SK-N-SH (cell line): ENCODE results near the gene APLP1. TPM values are rescaled to one million over a fixed set of nuclear protein-coding genes. Genes with fewer than 3 reads are reported as not detected.
A peak's percentile ranks its signal among the peaks of the same experiment; 100 is the strongest.

Source experiments
- CTCF ChIA-PET: fragments of 300-600, 350-600 bp; formaldehyde crosslinking; extraction: SDS; loops from one replicate; lab custom pipeline; 2021; lab: Yijun Ruan, JAX
- POLR2A ChIA-PET: fragments of 350-600 bp; sonication (Branson Sonifier 250); formaldehyde crosslinking; extraction: SDS; loops from one replicate; lab custom pipeline; 2020; ENCODE audit warnings: antibody characterized with exemption, inconsistent platforms; lab: Yijun Ruan, JAX
- DNase-seq: peaks from one replicate; pipeline ENCODE4 v3.0.0; 2012
- H2AFZ ChIP-seq: fragments of 200-600 bp; sonication (generic); 2 replicates; pipeline ENCODE4 v1.8.1; 2016; ENCODE audit warnings: antibody characterized with exemption, mild to moderate bottlenecking, low read depth
- H3F3A ChIP-seq: fragments of 200-600 bp; sonication (generic); replicated peaks from 2 replicates; pipeline ENCODE3; 2016; ENCODE audit warnings: antibody characterized with exemption, mild to moderate bottlenecking; ENCODE audit not compliant: insufficient read depth
- H3K27ac ChIP-seq, 2 experiments: fragments of 200-500 bp in 1 of 2; fragments of 200-600 bp in 1 of 2; sonication (Bioruptor generic) in 1 of 2; sonication (generic), shearing (Covaris generic) in 1 of 2; 2 replicates each; pipeline versions ENCODE4 v1.5.1 to v1.6.1; 2014 to 2016; ENCODE audit warnings: low read depth in 2 of 2, inconsistent platforms in 1 of 2, low read length in 1 of 2, mild to moderate bottlenecking in 1 of 2, mixed read lengths in 1 of 2
- H3K27me3 ChIP-seq: fragments of 200-600 bp; sonication (generic), shearing (Covaris generic); 2 replicates; pipeline ENCODE4 v1.6.1; 2016; ENCODE audit warnings: mixed run types; ENCODE audit not compliant: insufficient read depth
- H3K36me3 ChIP-seq, 2 experiments: fragments of 200-500 bp in 1 of 2; fragments of 200-600 bp in 1 of 2; sonication (Bioruptor generic) in 1 of 2; sonication (generic) in 1 of 2; replicated peaks in 1 of 2; 2 replicates each; pipeline versions ENCODE3 to v1.5.1; 2014 to 2016; ENCODE audit warnings: low read length in 1 of 2, mild to moderate bottlenecking in 1 of 2; ENCODE audit not compliant: insufficient read depth in 2 of 2, control insufficient read depth in 1 of 2
- H3K4me1 ChIP-seq, 2 experiments: fragments of 200-500 bp in 1 of 2; fragments of 200-600 bp in 1 of 2; sonication (Bioruptor generic) in 1 of 2; sonication (generic), shearing (Covaris generic) in 1 of 2; 2 replicates each; pipeline versions ENCODE4 v1.5.1 to v1.6.1; 2014 to 2016; ENCODE audit warnings: low read depth in 1 of 2, low read length in 1 of 2, mixed run types in 1 of 2; ENCODE audit not compliant: insufficient read depth in 2 of 2, control insufficient read depth in 1 of 2
- H3K4me2 ChIP-seq: fragments of 200-600 bp; sonication (generic), shearing (Covaris generic); 2 replicates; pipeline ENCODE4 v1.6.1; 2017; ENCODE audit warnings: mixed run types
- H3K4me3 ChIP-seq, 2 experiments: fragments of 200-500 bp in 1 of 2; fragments of 200-600 bp in 1 of 2; sonication (Bioruptor generic) in 1 of 2; sonication (generic), shearing (Covaris generic) in 1 of 2; 2 replicates each; pipeline versions ENCODE4 v1.5.1 to v1.8.1; 2014 to 2016; ENCODE audit warnings: low read depth in 2 of 2, inconsistent platforms in 1 of 2, low read length in 1 of 2, mild to moderate bottlenecking in 1 of 2, mixed read lengths in 1 of 2, moderate library complexity in 1 of 2
- H3K79me2 ChIP-seq: fragments of 200-600 bp; sonication (generic); 2 replicates; pipeline ENCODE4 v1.8.1; 2017; ENCODE audit warnings: mild to moderate bottlenecking; ENCODE audit not compliant: insufficient read depth
- H3K9ac ChIP-seq: fragments of 200-600 bp; sonication (generic); 2 replicates; pipeline ENCODE4 v1.6.1; 2017; ENCODE audit warnings: mixed run types
- H3K9me2 ChIP-seq: fragments of 200-600 bp; sonication (generic); 2 replicates; pipeline ENCODE4 v1.6.1; 2017; ENCODE audit warnings: mixed run types
- H3K9me3 ChIP-seq: fragments of 200-600 bp; sonication (generic); 2 replicates; pipeline ENCODE4 v1.6.1; 2017; ENCODE audit warnings: mixed run types, mild to moderate bottlenecking, moderate library complexity
- H4K20me1 ChIP-seq: fragments of 200-600 bp; sonication (generic); 2 replicates; pipeline ENCODE4 v1.6.1; 2017; ENCODE audit warnings: mild to moderate bottlenecking, mixed run types; ENCODE audit not compliant: insufficient read depth
- CHD2 ChIP-seq: fragments of 150-350 bp; IDR thresholded peaks from 2 replicates; pipeline ENCODE4 v1.6.1; 2018; ENCODE audit warnings: low read length; ENCODE audit not compliant: partially characterized antibody
- EP300 ChIP-seq, 2 experiments: IDR thresholded peaks; 2 replicates each; pipeline versions ENCODE4 v1.4.0 to v1.6.1; 2012; ENCODE audit warnings: borderline replicate concordance in 1 of 2, low read depth in 1 of 2, low read length in 1 of 2
- FOXJ3 ChIP-seq: sonication (generic); formaldehyde crosslinking; IDR thresholded peaks from 2 replicates; pipeline ENCODE4 v1.5.1; 2020; ENCODE audit warnings: mild to moderate bottlenecking, missing genetic modification reagents
- GABPA ChIP-seq: IDR thresholded peaks from 2 replicates; pipeline ENCODE4 v1.4.0; 2012; ENCODE audit warnings: low read depth, mild to moderate bottlenecking
- IRF3 ChIP-seq: fragments of 150-350 bp; IDR thresholded peaks from 2 replicates; pipeline ENCODE4 v1.6.1; 2016; ENCODE audit warnings: mild to moderate bottlenecking, low read depth, low read length
- JUND ChIP-seq: IDR thresholded peaks from 2 replicates; pipeline ENCODE4 v1.4.0; 2012
- MAX ChIP-seq: IDR thresholded peaks from 2 replicates; pipeline ENCODE4 v1.4.0; 2012; ENCODE audit warnings: low read depth
- NRF1 ChIP-seq: IDR thresholded peaks from 2 replicates; pipeline ENCODE4 v1.6.1; 2012; ENCODE audit warnings: low read depth, mild to moderate bottlenecking, low read length
- PBX3 ChIP-seq: IDR thresholded peaks from 2 replicates; pipeline ENCODE4; 2012
- RAD21 ChIP-seq: IDR thresholded peaks from 2 replicates; pipeline ENCODE4 v1.6.1; 2012; ENCODE audit warnings: mild to moderate bottlenecking, low read length
- RCOR1 ChIP-seq: fragments of 150-350 bp; IDR thresholded peaks from 2 replicates; pipeline ENCODE4 v1.6.1; 2017; ENCODE audit warnings: antibody characterized with exemption, low read length
- RFX5 ChIP-seq: IDR thresholded peaks from 2 replicates; pipeline ENCODE4 v1.6.1; 2012; ENCODE audit warnings: mild to moderate bottlenecking, improper control_type of control experiment, low read length
- SIN3A ChIP-seq: IDR thresholded peaks from 2 replicates; pipeline ENCODE4 v1.6.1; 2012; ENCODE audit warnings: low read depth, mild to moderate bottlenecking, low read length, moderate library complexity, borderline replicate concordance
- SMC3 ChIP-seq: IDR thresholded peaks from 2 replicates; pipeline ENCODE4 v1.6.1; 2012; ENCODE audit warnings: low read depth, low read length, improper control_type of control experiment
- TCF12 ChIP-seq: IDR thresholded peaks from 2 replicates; pipeline ENCODE4 v1.4.0; 2012
- TEAD4 ChIP-seq: IDR thresholded peaks from 2 replicates; pipeline ENCODE4 v1.4.0; 2012; ENCODE audit warnings: mild to moderate bottlenecking, borderline replicate concordance; ENCODE audit not compliant: insufficient read depth
- USF1 ChIP-seq: IDR thresholded peaks from 2 replicates; pipeline ENCODE4 v1.4.0; 2012; ENCODE audit warnings: low read depth, borderline replicate concordance
- USF2 ChIP-seq: fragments of 150-350 bp; IDR thresholded peaks from 2 replicates; pipeline ENCODE4 v1.6.1; 2017; ENCODE audit warnings: antibody characterized with exemption, low read length, low read depth, borderline replicate concordance
- YY1 ChIP-seq: IDR thresholded peaks from 2 replicates; pipeline ENCODE4 v1.4.0; 2012; ENCODE audit warnings: low read depth, mild to moderate bottlenecking
- ZBTB33 ChIP-seq: IDR thresholded peaks from 2 replicates; pipeline ENCODE4 v1.4.0; 2012; ENCODE audit warnings: low read depth, borderline replicate concordance
- WGBS: methylation state at CpG from one replicate; pipeline ENCODE4 v1.1.6; 2017; ENCODE audit warnings: low lambda C conversion rate; 5-methylcytosine and 5-hydroxymethylcytosine counted together
- polyA plus RNA-seq, 3 experiments: library from polyadenylated mRNA; depleted of rRNA; stranded (reverse); fragments of >200 nt; gene quantifications; 2 replicates each; pipeline ENCODE4 v1.2.3, GENCODE V29; 2012

Gene APLP1
- polyA plus RNA-seq, 1 of the 3 experiments (the other 2 are of a cell fraction), result 66.7 TPM

- Histone ChIP-seq H3K36me3 (no peaks in the 10 kb centered on the region), H4K20me1 (no peaks in the 10 kb centered on the region), H3K79me2 (peaks cover 11% of the 10 kb centered on the region; the same call in 1 of the 2 replicates), H3K9me3 (no peaks in the 10 kb centered on the region), H3K9ac (no peak overlapping the region), H3K27ac (no peak overlapping the region), H3K4me3 (no peak overlapping the region), H3K4me2 (0 out of 2 replicates have a peak overlapping the region, but pooled peaks have one; percentile 24), H3K27me3 (no peaks in the 10 kb centered on the region), H3F3A (peaks cover 10% of the 10 kb centered on the region), H2AFZ (no peak overlapping the region), H3K9me2 (no peaks in the 10 kb centered on the region), H3K4me1 (peaks cover 8 to 22% of the 10 kb centered on the region in 2 experiments; a peak in 3 of 4 replicates)
- ChIA-PET POLR2A (no interaction called here), CTCF (no interaction called here)
- DNase-seq, result no peak
- 82% methylated on average over 10 of the region's 10 CpGs for WGBS
- TF ChIP-seq TCF12 (no peak), USF1 (no peak), RCOR1 (no peak), TEAD4 (no peak), ZBTB33 (no peak), JUND (no peak), MAX (no peak), IRF3 (no peak), GABPA (no peak), SMC3 (no peak), RFX5 (no peak)
Measured at GRCh38 chr19:35902870-35903475, 34.6 kb downstream of the APLP1 start.

- Histone ChIP-seq H2AFZ (0 out of 2 replicates have a peak overlapping the region, but pooled peaks have one; percentile 45), H3K27ac (no peak overlapping the region; a peak in 1 of 4 replicates), H4K20me1 (no peaks in the 10 kb centered on the region), H3K27me3 (no peaks in the 10 kb centered on the region), H3K9me3 (no peaks in the 10 kb centered on the region), H3K9me2 (no peaks in the 10 kb centered on the region), H3K4me1 (peaks cover 5 to 17% of the 10 kb centered on the region in 2 experiments; a peak in 3 of 4 replicates), H3F3A (peaks cover 10% of the 10 kb centered on the region), H3K79me2 (peaks cover 6% of the 10 kb centered on the region; the same call in 1 of the 2 replicates), H3K9ac (no peak overlapping the region), H3K36me3 (no peaks in the 10 kb centered on the region), H3K4me2 (0 out of 2 replicates have a peak overlapping the region, but pooled peaks have one; percentile 24), H3K4me3 (peak overlapping the region in 1 of 2 experiments; percentile 19; a peak in 2 of 4 replicates)
- ChIA-PET POLR2A (no interaction called here), CTCF (interaction anchor here (0.6 kb wide), 1 partner anchor 8 kb away, joined by 3 read pairs; no protein-coding TSS in a partner anchor)
- peak; percentile 75 for DNase-seq
- whole genome bisulfite sequencing, result 32% methylated on average over 24 of the region's 24 CpGs
- TF ChIP-seq USF2 (no peak), YY1 (no peak), RCOR1 (no peak), EP300 (IDR thresholded peaks at IDR 0.05; ENCODE audit: borderline replicate concordance in 1 of 2, low read depth in 1 of 2, low read length in 1 of 2) (no peak), CHD2 (no peak), SIN3A (no peak), PBX3 (no peak), NRF1 (peak; percentile 41), FOXJ3 (CRISPR knock-in tag) (no peak), TEAD4 (no peak), RAD21 (no peak)
Measured at GRCh38 chr19:35903550-35904179, 35.3 kb downstream of the APLP1 start.
